Activated gamma-delta T cell treated with anti-CD3 and anti-CD28 coated beads, Interleukin-2, amount 50 U/mL, for 16 hours (primary cell): ENCODE data around the gene CAPN14.

Experiments used
- DNase-seq: peaks from one replicate; pipeline ENCODE4 v3.0.0-alpha.2; 2020; ENCODE audit warnings: low read depth

CAPN14 gene

DNA sequence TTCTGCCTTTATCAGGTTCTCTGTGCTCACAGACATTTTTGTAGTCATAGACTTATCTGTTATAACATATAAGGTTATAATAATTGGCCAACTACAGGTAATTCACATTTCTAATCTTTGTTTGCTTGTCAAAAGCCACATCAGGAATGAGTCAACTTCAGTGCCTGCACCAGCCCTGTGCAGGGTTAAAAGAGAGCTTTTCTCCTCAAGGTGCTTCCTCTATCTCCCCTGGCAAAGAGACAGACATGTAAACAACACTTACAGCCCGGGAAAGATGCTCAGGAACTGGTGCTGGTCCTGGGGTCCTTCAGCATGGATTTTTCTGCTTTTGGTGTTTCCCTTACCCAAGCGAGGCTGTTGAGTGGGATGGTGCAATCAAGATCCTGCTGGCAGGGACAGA, 9.0 kb upstream of the CAPN14 start:
- no peak for DNase-seq

DNA sequence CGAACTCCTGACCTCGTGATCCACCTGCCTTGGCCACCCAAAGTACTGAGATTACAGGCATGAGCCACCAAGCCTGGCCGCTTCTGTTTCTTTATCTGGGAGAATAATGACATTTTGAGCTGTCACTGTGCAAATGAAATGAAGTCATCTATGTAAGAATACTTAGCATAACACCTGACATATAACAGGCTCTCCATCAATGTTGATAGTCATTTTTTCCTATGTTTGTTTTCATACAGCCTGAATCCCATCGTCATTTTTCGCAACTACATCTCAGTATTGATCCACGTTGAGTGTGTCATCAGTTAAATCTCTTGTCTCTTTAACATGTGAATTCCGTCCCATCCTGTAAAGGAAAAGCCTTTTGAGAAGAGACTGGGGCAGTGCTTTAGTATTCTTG, 6.4 kb upstream of the CAPN14 start:
- DNase-seq, result no peak

DNA sequence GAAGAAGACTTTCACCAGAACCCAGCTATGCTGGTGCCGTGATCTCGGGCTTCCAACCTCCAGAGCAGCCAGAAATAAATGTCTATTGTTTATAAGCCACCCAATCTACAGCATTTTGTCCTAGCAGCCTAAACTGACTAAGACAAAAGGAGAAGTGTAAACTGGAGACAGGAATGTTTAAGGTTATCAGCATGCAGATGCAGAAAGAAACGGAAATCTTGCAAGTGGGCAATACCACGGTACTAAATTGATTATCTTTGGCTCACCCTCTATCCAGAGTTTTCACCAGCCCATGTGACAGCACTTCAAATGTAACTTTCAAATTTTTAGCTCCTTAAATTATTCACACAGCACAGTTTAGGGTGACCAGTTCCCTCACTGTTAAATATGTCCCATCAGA, 5.7 kb upstream of the CAPN14 start:
- no peak for DNase-seq

DNA sequence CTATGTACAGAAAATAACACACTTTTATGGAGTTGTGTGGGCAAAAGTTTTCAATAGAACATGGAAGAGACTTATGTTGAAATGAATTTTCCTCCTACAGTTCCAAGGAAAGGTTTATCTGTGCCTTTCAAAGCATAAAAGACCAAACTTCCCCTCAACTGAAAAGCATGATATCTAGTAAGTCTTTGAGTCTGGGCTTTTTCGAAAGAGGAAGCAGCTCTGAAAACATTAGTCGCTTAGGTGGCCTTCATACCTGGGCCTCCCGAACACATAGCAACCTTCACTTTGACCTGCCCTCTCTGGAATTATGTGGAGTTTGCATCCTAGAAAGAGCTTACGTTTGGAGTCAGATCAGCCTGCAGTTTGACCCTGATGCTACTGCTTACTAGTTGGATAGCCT, 4.8 kb upstream of the CAPN14 start:
- DNase-seq, result no peak

DNA sequence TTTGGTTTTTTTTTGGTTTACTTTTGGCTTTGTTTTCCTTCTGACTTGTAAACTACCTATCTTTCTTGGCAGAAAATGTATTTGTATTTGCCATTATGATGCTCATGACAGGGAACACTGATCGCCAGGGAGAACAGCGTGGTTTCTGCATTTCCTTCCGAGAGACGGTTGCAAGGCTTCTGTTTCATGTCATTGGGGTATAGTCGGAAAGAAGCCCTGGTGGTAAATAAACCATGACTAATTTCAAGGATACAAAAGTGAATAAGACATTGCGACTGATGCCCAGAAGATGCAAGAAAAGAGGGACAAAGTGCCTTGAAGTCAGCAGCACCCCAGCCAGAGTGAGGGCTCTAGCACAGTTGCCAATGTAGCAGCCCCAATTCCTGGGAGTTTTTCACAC, 4.2 kb upstream of the CAPN14 start:
- DNase-seq, result no peak

DNA sequence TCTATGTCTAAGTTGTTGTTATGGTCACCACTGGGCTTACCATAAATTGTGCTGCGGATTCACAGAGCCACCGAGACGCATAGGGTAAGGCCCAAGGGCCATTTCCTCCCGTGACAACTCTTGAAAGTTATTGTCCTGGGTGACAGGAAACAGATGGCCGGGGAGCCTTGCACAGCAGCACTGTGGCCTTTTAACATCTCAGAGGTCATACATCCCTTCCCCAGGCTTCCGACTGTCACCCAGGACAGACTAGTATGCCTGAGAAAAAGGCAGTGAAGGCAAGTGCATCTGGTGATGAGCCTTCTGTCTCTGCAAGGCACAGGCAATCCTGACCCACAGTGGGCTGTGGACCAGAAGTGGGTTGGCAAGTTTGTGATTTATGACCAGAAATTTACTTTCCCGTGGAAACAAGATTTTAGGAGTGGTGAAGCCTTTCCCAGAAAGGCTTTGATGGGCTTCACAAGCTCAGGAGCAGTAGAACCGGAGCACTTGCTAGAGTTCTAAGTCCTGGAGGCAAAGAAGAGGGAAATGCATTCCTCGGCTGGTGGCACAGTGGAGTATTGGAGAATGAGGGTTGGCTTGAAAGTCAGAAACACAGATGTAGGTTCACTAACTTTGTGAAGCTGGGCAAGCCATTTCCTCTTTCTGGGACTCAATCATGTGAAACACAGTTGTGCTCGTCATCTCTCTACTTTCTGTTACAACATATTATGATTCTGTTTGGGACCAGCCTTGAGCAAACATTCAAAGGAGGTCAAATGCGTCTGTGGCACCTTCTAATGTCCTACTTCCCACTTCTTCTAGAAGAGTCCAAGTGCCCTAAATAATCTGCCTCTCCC, 2.0 kb upstream of the CAPN14 start:
- no peak for DNase-seq

DNA sequence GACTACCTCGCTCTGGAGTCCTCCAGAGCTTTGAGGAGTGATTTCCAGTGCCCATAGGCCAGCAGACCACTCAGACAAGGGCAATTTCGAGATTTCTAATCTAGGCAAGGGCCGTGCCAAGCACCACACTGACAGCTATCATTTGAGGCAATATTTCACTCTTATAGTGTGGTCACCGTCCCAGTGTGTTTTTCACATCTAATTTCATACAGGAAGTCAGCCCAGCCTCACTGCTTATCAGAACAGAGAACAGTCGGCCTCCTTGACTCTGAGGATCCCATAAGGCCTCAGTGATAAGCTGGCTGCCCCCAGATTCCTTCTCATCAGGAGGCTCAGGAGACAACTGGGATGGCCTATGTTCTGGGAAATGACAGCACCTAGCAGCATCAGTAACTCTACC, 581 bp downstream of the CAPN14 start:
- DNase-seq, result no peak

DNA sequence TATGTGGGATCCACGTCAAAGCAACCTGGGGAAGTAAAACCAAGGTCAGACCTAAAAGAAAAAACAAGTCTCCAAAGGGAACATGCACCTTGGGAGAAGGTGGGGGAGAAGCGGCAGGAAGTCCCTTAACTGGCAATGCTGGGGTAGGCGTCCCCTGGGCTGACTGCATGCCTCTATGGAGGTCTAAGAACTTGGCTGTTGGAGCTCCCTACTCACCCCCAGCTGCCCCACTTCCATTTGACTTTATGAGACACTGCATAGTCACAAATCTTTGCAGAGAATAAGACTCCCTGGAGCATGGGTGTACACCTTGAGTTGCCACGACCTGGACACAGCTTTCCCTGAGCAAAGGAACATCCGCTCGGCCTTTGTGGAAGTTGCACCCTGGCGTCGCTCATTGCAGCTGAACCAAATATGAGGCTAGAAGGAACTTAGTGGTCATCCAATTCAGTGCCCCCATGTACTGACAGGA, 2.8 kb downstream of the CAPN14 start:
- DNase-seq, result no peak

DNA sequence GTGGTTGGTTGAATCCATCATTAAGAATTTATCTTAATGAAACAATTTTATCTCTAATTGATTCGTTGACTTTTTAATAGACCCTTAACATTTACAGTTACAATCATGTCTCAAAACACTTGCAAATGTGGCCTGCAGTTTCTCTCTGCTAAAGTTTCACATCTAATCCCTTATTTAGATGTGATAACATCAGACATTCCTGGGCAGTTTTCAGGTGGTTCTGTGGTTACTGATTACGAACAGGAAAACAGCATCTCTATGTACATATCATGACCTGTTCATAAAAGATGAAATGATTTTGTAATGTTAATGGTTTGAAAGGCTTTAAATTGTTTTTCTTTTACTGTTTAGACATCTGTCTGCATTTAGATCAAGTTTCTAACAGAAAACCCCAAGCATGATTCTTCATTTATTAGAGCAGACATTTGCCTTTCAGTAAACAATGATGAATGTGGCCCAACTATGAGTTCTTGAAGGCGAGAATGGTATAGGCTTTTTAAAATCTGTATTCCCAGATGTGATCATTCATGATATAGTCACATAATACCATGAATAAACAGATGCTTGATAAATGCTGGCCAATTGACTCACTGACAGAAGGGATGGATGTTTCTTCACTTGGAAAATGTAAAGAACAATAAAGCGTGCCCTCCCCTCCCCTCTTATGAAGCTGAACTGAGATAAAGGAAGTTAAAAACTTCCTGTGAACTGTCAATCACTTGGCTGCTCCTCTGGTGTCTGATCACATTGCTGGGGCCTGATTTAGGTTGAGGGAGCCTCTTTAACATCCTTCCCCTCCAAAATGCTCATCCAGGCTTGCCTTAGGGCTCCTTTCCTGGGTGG, 3.5 kb downstream of the CAPN14 start:
- no peak for DNase-seq

DNA sequence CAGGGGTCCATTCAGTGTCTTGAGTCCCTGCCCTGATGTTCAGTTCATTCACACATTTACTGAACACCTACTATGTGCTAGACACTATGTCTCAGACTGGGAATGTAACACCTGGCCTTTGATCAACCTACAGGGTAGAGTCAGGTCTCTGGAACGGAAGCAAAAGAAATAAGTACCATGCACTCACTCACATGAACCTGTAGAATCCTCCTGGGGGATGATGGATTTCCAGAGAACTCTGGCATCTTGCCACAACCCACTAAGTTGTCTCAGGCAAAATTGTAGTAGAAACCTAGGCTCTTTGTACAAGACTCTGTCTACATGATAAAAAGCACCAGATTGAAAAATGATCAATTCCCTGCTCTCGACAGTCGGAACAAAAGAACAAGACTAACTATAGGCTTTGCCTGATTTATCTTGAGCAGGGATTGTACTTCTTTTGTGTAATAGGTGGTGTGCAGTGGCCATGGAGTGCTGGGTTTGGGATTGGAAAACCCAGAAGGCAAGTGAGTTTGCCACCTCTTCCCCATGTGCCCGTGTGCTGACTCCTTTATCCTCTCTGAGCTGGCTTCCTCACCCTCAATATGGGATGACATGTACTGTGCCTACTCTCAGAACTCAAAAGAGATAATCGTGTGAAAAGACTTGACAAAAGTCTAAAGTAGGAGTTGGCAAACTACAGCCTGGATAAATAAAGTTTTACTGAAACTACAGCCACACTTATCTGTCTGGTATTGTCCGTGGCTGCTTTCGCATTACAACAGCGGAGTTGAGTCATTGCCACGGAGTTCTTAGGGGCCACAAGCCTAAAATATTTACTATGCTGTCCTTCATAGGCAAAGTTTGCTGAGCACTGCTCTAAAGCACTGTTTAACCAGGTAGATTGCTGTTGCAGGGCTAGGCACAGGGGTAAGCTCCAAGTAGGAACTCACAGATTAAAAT, 4.4 kb downstream of the CAPN14 start:
- no peak for DNase-seq

DNA sequence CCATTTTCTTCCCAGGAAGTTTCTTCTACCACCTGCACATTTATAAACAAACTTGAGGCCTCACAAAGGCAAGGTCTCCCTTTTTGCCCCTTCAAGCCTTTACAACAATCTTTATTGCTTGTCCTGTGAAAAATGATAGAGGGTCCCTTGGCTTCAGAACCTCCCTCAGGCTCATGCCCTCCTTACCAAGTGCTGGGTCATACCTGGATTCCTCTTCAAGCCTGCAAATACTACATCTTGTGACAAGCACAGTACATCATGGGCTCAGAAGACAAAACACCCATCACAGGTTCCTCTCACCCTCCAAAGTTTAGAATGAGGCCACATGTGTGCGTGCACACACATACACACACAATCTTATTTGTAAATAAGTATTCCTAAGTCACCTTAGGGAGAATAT, 9.1 kb downstream of the CAPN14 start:
- DNase-seq, result no peak

DNA sequence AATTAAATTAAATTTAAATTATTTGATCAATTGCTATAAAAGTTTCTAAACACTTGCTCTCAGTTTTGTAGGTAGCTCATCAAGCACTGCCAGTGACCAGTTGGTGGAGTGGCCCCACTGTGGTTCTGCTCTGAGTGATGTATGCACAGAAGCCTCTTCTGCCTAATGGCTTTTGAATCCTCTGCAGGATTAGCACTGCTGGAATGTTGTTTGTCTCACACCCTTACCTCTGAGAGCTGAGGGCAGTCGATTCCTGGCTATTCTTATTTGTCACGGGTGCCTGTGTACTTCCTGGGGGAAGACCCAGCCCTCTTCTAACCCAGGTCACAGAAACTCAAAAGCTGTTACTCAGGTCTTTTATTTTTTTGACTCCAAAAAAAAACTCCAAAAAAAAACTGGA, 9.5 kb downstream of the CAPN14 start:
- DNase-seq, result no peak

DNA sequence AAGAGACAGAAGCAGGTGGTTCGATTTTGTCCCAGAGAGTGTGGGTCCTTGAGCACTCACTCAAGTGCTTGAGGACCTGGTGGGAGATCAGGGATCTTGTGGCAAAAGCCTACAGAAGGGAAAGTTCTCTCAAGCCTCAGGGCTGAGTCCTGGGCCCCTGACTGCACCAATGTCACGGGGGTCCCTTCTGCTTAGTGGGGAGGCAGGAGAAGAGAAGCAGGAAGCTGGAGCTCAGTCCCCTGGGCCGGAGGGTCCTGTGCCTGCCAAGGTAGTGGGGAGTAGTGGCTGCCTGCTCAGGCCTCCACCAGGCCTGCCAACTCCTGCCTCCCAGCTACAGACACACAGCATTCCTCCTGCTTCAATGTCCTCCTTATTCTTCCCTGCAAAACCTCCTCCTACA, 11.7 kb downstream of the CAPN14 start:
- DNase-seq, result no peak

DNA sequence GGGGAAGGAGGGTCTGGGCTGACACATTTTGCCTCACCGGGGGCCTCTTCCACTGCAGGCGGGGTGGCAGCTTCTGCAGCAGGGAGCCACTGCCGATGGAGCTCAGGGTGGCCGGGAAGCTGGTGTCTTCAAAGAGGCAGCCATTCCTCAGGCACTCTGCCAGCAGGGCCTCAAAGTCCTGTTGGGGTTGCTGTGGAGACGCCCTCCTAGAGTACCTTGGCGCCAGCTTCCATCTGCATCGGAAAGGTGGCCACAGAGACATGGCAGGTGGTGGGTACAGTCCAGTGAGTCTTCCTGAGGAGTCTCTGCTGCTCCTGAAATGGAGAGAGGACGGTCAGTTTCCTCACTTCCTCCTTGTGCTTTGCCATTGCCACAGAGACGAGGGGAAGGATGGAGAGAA, 12.1 kb downstream of the CAPN14 start:
- DNase-seq, result no peak

DNA sequence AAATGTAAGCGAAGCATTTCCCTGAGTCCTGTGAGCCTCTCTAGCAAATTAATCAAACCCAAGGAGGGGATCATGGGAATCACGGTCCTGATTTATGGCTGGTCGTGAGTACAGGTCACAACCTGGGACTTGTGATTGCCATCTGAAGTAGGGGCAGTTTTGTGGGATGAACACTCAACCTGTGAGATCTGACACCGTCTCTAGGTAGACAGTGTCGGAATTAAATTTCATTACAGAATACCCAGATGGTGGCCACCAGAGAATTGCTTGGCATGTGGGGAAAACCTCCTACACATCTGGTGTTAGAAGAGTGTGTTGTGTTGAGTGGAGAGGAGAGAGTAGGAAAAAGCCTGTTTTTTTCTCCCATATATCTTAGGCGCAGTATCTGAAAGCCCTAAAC, 12.5 kb downstream of the CAPN14 start:
- no peak for DNase-seq

DNA sequence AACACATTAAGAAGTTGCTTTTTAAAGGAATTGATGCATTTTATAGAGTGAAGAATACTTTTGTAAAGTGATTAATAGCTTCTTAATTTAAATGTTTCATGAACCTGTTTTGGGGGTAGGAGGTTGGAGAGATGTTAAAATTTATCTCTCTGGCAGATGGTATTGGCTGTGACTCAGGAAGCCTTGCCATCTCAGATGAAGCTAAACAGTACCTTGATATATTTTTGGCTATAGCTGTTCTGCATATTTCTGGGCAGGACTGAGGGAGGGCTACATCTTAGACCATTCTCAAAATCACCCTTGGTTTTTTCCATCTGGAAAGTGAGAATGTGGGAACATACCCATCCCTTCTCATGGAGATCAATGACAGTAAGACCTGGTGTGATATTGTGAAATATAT, 13.4 kb downstream of the CAPN14 start:
- DNase-seq, result no peak

DNA sequence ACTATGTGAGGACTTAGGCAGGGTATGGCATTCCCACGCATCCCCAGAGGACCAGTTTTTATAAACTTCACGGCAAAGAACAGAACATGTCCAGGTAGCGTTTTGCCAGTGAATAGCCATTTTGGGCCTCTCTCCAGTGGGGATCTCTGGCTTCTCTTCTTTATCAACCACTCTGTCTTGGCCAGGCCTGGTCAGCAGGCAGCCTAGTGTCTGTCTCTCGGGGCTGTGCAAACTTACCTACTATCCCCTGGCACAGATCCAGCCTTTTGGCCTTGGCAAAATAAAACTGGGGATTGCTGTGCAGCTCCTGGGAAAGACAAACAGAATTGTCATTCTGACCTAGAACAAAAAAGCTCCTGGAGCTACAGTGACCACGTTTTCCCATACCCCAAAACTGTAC, 14.5 kb downstream of the CAPN14 start:
- DNase-seq, result no peak

DNA sequence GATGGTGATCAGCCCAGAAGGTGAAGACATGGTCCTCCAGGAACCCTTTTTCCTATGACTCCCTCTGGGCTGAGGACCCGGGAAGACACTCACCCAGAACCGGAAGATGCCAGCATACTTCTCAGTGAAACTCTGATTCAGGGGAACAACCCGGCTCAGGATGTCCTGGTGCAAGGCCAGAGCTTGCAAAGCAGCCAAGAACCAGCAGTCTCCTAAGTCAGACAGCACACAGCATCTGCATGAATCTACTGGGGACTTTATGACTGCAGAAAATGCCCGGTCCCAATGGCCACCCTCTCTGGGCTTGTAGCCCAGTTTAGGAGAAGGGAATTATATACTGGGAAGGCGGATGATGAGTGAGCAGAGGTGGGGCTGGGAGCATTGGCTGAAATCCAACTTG, 15.3 kb downstream of the CAPN14 start:
- DNase-seq, result no peak

DNA sequence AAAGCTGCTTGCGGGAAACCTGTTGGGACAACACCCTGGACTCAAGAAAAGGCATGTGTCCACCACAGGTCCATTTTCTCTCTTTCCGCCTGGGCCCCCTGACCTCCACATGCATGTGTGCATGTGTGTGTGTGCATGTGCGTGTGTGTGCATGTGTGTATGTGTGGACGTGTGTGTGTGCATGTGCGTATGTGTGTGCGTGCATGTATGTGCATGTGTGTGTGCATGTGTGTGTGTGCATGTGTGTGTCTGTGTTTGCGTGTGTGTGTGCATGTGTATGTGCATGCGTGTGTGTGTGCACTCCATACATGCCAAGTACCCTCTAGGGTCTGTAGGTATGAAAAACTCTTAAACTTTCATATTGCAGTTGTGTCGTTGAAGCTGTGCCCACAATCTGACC, 16.3 kb downstream of the CAPN14 start:
- no peak for DNase-seq

DNA sequence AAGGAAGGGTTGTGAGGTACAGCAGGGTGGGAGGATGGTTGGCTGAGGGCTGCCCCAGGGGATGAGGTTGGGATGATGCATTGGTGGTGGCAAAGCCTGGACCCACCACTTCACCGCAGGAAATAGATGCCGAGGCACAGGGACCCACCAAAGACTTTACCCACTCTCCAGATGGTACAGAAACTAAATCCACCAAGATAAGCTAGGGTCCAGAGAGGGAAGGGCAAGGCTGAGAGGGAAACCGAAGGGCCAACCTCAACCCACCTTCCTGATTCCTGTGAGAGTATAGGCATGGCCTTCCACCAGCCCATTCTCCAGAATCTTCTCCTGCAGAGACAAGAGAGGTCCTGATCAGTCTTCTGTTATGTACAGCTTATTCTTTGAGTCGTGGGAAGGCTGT, 18.1 kb downstream of the CAPN14 start:
- DNase-seq, result no peak

DNA sequence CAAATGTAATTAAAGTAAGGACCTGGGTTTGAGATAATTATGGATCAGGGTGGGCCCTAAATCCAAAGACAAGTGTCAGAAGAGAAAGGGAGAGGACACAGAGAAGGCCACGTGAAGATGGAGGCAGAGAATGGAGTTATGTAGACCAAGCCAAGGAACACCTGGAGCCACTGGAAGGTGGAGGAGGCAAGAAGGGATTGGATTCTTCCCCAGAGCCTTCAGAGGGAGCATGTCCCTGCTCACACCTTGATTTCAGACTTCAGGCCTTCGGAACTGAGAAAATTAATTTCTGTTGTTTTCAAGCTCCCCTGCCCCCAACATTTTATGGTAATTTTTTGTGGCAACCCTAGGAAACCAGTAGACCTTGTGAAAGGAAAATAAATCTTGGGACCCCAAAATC, 19.6 kb downstream of the CAPN14 start:
- no peak for DNase-seq

DNA sequence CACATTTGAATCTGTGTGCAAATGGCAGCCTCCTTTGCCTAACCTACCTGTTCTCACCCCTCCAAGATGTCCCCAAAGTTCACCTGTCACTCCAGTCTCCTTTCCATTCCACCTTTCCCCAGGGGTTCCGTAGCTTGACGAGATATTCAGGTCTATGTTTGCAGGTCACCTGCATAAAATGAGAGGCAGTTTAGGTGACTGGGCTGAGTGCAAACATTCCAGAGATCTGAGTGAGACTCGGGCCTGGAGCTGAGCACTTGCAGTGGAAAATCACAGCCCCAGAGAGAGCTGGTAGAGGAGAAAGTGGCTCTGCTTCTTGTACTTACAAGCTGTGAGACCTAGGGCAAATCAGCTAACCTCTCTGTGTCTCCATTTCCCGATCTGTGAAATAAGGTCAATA, 20.1 kb downstream of the CAPN14 start:
- DNase-seq, result no peak
